ENCODE data around the gene TSPEAR.

TSPEAR gene

GRCh38 chr21:44548381-44548780 is 163.0 kb downstream of the TSPEAR start:
- no peaks in the 10 kb centered on the region for H3K4me1 ChIP-seq (ENCODE audit: insufficient read depth, low read length)
- no peaks in the 10 kb centered on the region for H3K9me3 ChIP-seq (ENCODE audit: low read length)
- H3K27me3 ChIP-seq (ENCODE audit: control insufficient read depth in 1 of 2, insufficient read depth in 2 of 2, low read length in 2 of 2), result no peaks in the 10 kb centered on the region
- peak overlapping the region in 1 of 2 donors; percentile 22 for H3K4me3 ChIP-seq (ENCODE audit: low read depth in 1 of 2, low read length in 2 of 2)
- no peaks in the 10 kb centered on the region for H3K36me3 ChIP-seq (ENCODE audit: insufficient read depth, low read length)
- no peak overlapping the region for H3K9ac ChIP-seq (ENCODE audit: low read length)
- H3K27ac ChIP-seq (ENCODE audit: low read depth, low read length), result no peak overlapping the region

DNA sequence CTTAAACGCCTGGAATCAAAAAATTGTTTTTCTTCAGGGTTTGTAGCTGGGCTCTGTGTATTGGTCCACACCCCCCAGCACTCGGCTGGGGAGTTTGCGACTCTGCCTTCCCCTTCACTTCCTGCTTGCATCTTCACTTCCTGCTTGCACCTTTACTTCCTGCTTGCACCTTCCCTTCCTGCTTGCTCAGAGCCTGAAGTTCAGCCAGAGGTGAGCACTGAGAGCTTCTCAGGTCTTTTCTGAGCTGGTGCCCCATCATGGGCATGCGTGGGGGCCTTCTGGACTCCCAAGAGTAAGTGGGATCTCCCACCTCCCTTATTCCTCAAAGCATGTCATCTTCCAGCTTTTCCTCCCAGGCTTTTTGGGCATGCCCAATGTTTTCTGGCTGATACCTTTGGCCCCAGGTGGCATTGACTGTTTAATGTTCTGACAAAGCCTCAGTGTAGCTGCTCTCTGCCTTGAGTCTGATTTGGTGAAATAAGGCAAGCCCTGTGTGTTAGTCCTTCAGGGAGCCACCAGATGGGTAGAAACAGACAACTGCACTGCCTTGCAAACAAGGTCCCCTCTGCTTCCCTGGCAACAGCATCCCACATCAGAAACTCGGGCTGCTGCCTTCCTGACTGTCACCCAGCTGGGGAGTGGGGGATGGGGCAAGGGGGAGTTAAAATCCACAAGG is 163.6 kb downstream of the TSPEAR start:
- no peak overlapping the region for H3K9ac ChIP-seq (ENCODE audit: low read length)
- no peak overlapping the region for H3K27ac ChIP-seq (ENCODE audit: low read depth, low read length)
- no peaks in the 10 kb centered on the region for H3K9me3 ChIP-seq (ENCODE audit: low read length)
- no peaks in the 10 kb centered on the region for H3K27me3 ChIP-seq (ENCODE audit: control insufficient read depth in 1 of 2, insufficient read depth in 2 of 2, low read length in 2 of 2)
- H3K36me3 ChIP-seq (ENCODE audit: insufficient read depth, low read length), result no peaks in the 10 kb centered on the region
- no peaks in the 10 kb centered on the region for H3K4me1 ChIP-seq (ENCODE audit: insufficient read depth, low read length)
- H3K4me3 ChIP-seq (ENCODE audit: low read depth in 1 of 2, low read length in 2 of 2), result no peak overlapping the region

DNA sequence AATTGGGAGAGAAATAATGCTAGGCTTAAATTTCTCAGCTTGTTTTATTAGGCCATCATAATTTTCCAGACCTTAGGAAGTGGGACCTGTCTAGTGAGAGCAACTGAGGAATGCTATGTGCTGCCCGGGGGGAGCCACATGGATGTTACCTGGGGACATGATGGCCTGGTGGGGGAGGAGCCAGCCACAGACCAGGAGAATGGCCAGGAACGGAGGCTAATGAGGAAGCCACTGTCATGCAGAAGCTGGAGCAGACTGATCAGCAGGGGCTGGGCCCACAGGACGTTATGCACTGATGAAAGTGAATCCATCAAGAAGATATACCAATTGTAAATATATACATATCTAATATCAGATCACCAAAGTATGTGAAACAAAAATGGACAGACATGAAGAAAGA is 166.8 kb downstream of the TSPEAR start:
- no peak overlapping the region for H3K27ac ChIP-seq (ENCODE audit: low read depth, low read length)
- no peaks in the 10 kb centered on the region for H3K4me1 ChIP-seq (ENCODE audit: insufficient read depth, low read length)
- no peak overlapping the region for H3K9ac ChIP-seq (ENCODE audit: low read length)
- no peaks in the 10 kb centered on the region for H3K27me3 ChIP-seq (ENCODE audit: control insufficient read depth in 1 of 2, insufficient read depth in 2 of 2, low read length in 2 of 2)
- H3K9me3 ChIP-seq (ENCODE audit: low read length), result no peaks in the 10 kb centered on the region
- H3K4me3 ChIP-seq (ENCODE audit: low read depth in 1 of 2, low read length in 2 of 2), result no peak overlapping the region
- no peaks in the 10 kb centered on the region for H3K36me3 ChIP-seq (ENCODE audit: insufficient read depth, low read length)

- Histone ChIP-seq H3K9me3 (ENCODE audit: low read length) (no peaks in the 10 kb centered on the region), H3K27ac (ENCODE audit: low read depth, low read length) (no peak overlapping the region), H3K27me3 (ENCODE audit: control insufficient read depth in 1 of 2, insufficient read depth in 2 of 2, low read length in 2 of 2) (peaks cover 0 to 6% of the 10 kb centered on the region in 2 donors), H3K36me3 (ENCODE audit: insufficient read depth, low read length) (no peaks in the 10 kb centered on the region), H3K9ac (ENCODE audit: low read length) (no peak overlapping the region), H3K4me1 (ENCODE audit: insufficient read depth, low read length) (no peaks in the 10 kb centered on the region), H3K4me3 (ENCODE audit: low read depth in 1 of 2, low read length in 2 of 2) (no peak overlapping the region)
Measured at GRCh38 chr21:44542716-44543115, 168.7 kb downstream of the TSPEAR start.

DNA sequence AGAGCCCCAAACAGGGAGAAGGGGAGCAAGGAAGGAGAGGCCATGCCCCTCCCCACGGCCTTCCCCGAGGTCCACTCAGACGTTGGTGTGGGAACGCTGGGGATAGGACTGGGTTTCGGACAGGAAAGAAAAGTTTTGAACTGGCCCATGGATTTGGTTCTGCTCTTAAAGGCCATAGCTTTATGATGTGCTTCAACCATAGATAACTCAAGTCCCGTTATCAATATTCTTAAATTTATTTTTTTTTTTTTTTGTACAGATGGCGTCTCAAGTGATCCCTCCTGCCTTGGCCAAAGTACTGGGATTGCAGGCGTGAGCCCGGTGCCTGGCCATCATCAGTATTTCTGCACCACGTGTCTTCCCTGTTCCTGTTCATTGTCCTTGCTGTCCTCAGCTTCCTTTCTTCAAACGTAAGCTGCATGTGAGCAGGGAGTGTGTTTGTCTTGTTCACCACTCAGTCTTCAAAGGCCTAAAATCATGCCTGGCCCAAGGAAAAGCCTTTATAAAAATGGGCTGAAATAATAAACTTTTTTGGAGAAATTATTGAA is 170.6 kb downstream of the TSPEAR start:
- Histone ChIP-seq H3K4me1 (ENCODE audit: insufficient read depth, low read length) (no peaks in the 10 kb centered on the region), H3K27ac (ENCODE audit: low read depth, low read length) (no peak overlapping the region), H3K36me3 (ENCODE audit: insufficient read depth, low read length) (no peaks in the 10 kb centered on the region), H3K27me3 (ENCODE audit: control insufficient read depth in 1 of 2, insufficient read depth in 2 of 2, low read length in 2 of 2) (peaks cover 0 to 6% of the 10 kb centered on the region in 2 donors), H3K9me3 (ENCODE audit: low read length) (no peaks in the 10 kb centered on the region), H3K9ac (ENCODE audit: low read length) (no peak overlapping the region), H3K4me3 (ENCODE audit: low read depth in 1 of 2, low read length in 2 of 2) (no peak overlapping the region)

DNA sequence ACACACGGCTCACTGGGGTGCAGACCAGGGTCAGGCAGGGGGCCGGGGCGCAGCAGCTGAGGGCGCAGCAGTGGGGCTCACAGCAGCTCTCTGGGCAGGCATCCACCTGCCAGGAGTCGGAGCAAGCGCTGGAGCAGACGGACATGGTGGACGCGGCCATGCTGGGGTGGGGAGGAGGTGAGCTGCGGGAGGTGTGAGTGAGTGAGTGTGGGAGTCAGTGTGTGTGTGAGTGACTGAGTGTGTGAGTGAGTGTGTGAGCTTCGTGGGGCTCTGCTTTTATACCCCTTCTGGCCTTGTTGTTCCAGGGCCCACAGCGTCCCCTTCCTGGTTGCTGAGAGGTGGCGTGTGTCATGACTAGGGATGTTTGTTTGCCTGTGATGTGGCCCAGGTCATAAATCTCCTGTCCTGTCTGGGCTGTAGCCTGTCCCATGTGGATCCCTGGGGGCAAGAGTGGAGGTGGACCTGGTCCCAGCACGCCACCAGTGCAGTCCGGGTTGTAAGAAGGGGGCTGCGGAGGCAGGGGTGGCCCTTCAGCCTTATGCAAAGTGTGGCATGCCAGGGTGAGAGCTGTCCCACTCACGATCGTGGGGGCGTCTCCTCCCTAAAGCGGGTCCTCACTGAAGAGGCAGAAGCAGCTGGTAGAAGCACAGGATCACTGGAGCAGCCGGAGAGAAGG is 171.2 kb downstream of the TSPEAR start, which contains the start of gene KRTAP10-1:
Gene KRTAP10-1 (minus strand): TSS at position 205 of the 676 bp plus-strand sequence. CDS start 45 bp downstream, at position 160.
- no peaks in the 10 kb centered on the region for H3K36me3 ChIP-seq (ENCODE audit: insufficient read depth, low read length)
- peaks cover 0 to 6% of the 10 kb centered on the region in 2 donors for H3K27me3 ChIP-seq (ENCODE audit: control insufficient read depth in 1 of 2, insufficient read depth in 2 of 2, low read length in 2 of 2)
- no peak within 1 kb of the TSS for H3K4me3 ChIP-seq (ENCODE audit: low read depth in 1 of 2, low read length in 2 of 2)
- H3K27ac ChIP-seq (ENCODE audit: low read depth, low read length), result no peak within 1 kb of the TSS
- no peaks in the 10 kb centered on the region for H3K9me3 ChIP-seq (ENCODE audit: low read length)
- no peak within 1 kb of the TSS for H3K9ac ChIP-seq (ENCODE audit: low read length)
- H3K4me1 ChIP-seq (ENCODE audit: insufficient read depth, low read length), result no peaks in the 10 kb centered on the region

- no peaks in the 10 kb centered on the region for H3K4me1 ChIP-seq (ENCODE audit: insufficient read depth, low read length)
- H3K36me3 ChIP-seq (ENCODE audit: insufficient read depth, low read length), result no peaks in the 10 kb centered on the region
- no peaks in the 10 kb centered on the region for H3K9me3 ChIP-seq (ENCODE audit: low read length)
- H3K4me3 ChIP-seq (ENCODE audit: low read depth in 1 of 2, low read length in 2 of 2), result no peak overlapping the region
- H3K9ac ChIP-seq (ENCODE audit: low read length), result no peak overlapping the region
- H3K27ac ChIP-seq (ENCODE audit: low read depth, low read length), result no peak overlapping the region
- peaks cover 0 to 6% of the 10 kb centered on the region in 2 donors for H3K27me3 ChIP-seq (ENCODE audit: control insufficient read depth in 1 of 2, insufficient read depth in 2 of 2, low read length in 2 of 2)
Measured at GRCh38 chr21:44539046-44539445, 172.3 kb downstream of the TSPEAR start.

GRCh38 chr21:44537930-44538911 is 173.2 kb downstream of the TSPEAR start:
- no peaks in the 10 kb centered on the region for H3K9me3 ChIP-seq (ENCODE audit: low read length)
- H3K27ac ChIP-seq (ENCODE audit: low read depth, low read length), result no peak overlapping the region
- no peaks in the 10 kb centered on the region for H3K36me3 ChIP-seq (ENCODE audit: insufficient read depth, low read length)
- no peaks in the 10 kb centered on the region for H3K4me1 ChIP-seq (ENCODE audit: insufficient read depth, low read length)
- no peak overlapping the region for H3K9ac ChIP-seq (ENCODE audit: low read length)
- H3K27me3 ChIP-seq (ENCODE audit: control insufficient read depth in 1 of 2, insufficient read depth in 2 of 2, low read length in 2 of 2), result peaks cover 0 to 6% of the 10 kb centered on the region in 2 donors
- H3K4me3 ChIP-seq (ENCODE audit: low read depth in 1 of 2, low read length in 2 of 2), result no peak overlapping the region

- H3K4me3 ChIP-seq (ENCODE audit: low read depth in 1 of 2, low read length in 2 of 2), result no peak overlapping the region
- H3K36me3 ChIP-seq (ENCODE audit: insufficient read depth, low read length), result no peaks in the 10 kb centered on the region
- no peak overlapping the region for H3K9ac ChIP-seq (ENCODE audit: low read length)
- H3K27ac ChIP-seq (ENCODE audit: low read depth, low read length), result no peak overlapping the region
- H3K27me3 ChIP-seq (ENCODE audit: control insufficient read depth in 1 of 2, insufficient read depth in 2 of 2, low read length in 2 of 2), result peaks cover 0 to 6% of the 10 kb centered on the region in 2 donors
- no peaks in the 10 kb centered on the region for H3K4me1 ChIP-seq (ENCODE audit: insufficient read depth, low read length)
- H3K9me3 ChIP-seq (ENCODE audit: low read length), result no peaks in the 10 kb centered on the region
Measured at GRCh38 chr21:44535963-44536362, 175.4 kb downstream of the TSPEAR start.

- peaks cover 0 to 6% of the 10 kb centered on the region in 2 donors for H3K27me3 ChIP-seq (ENCODE audit: control insufficient read depth in 1 of 2, insufficient read depth in 2 of 2, low read length in 2 of 2)
- H3K9me3 ChIP-seq (ENCODE audit: low read length), result no peaks in the 10 kb centered on the region
- H3K4me3 ChIP-seq (ENCODE audit: low read depth in 1 of 2, low read length in 2 of 2), result no peak overlapping the region
- no peaks in the 10 kb centered on the region for H3K36me3 ChIP-seq (ENCODE audit: insufficient read depth, low read length)
- no peak overlapping the region for H3K27ac ChIP-seq (ENCODE audit: low read depth, low read length)
- no peaks in the 10 kb centered on the region for H3K4me1 ChIP-seq (ENCODE audit: insufficient read depth, low read length)
- H3K9ac ChIP-seq (ENCODE audit: low read length), result no peak overlapping the region
Measured at GRCh38 chr21:44534688-44535087, 176.7 kb downstream of the TSPEAR start.

Measured in muscle layer of colon (tissue), 2 donors.